WERI-Rb-1 (cell line): Measurements from ENCODE around the gene ANKRD42.
"Not testable (repeated sequence)": the region's sequence is repeated elsewhere in the genome, so short reads cannot be mapped to it uniquely, and the experiment has no call there.

ENCODE experiments used
- DNase-seq: peaks from one replicate; pipeline ENCODE4 v3.0.0-alpha.2; 2020
- H3K27ac ChIP-seq: fragments of 250-450 bp; sonication (Bioruptor Pico); 2 replicates; pipeline ENCODE4 v1.5.1; 2020; ENCODE audit warnings: mild to moderate bottlenecking, moderate library complexity
- H3K27me3 ChIP-seq: fragments of 250-450 bp; sonication (Bioruptor Pico); 2 replicates; pipeline ENCODE4 v1.5.1; 2021; ENCODE audit warnings: mild to moderate bottlenecking, low read depth, moderate library complexity; ENCODE audit not compliant: insufficient read depth, severe bottlenecking
- H3K36me3 ChIP-seq: fragments of 250-450 bp; sonication (Bioruptor Pico); 2 replicates; pipeline ENCODE4 v1.5.1; 2020; ENCODE audit warnings: mild to moderate bottlenecking, moderate library complexity
- H3K4me3 ChIP-seq: 2 replicates; pipeline ENCODE4 v1.5.1; 2011; ENCODE audit warnings: low read depth, mild to moderate bottlenecking, control low read depth, low read length
- H3K9me3 ChIP-seq: fragments of 250-450 bp; sonication (Bioruptor Pico); 2 replicates; pipeline ENCODE4 v1.5.1; 2021; ENCODE audit warnings: mild to moderate bottlenecking, moderate library complexity; ENCODE audit not compliant: severe bottlenecking
- TF ChIP-seq, protein P1 (sequence below): IDR thresholded peaks from 2 replicates; pipeline ENCODE4 v1.5.1; 2011; ENCODE audit warnings: low read depth, mild to moderate bottlenecking, control low read depth, inconsistent platforms, low read length

Gene ANKRD42

DNA sequence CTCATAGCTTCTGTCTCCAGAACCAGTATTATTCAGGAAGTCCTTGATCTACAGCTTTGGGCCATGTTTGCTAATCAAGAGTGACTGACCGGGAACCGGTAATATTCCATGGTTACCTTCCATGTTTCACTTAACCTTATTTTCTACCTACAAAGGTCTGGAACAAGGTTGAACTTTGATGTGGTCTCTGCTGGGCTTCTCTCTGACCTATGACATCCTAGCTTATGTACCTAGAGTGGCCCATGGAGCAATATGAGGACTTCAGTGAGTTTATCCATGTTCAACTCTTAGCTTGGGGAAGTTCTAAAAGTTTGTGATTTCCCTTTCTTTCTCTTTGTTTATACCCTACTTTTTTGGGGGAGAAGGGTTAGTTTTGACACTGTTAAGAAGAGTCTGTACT is 59.4 kb downstream of the ANKRD42 start:
- DNase-seq: no peak
- no peak overlapping the region for H3K4me3 ChIP-seq
- TF ChIP-seq, protein P1, sequence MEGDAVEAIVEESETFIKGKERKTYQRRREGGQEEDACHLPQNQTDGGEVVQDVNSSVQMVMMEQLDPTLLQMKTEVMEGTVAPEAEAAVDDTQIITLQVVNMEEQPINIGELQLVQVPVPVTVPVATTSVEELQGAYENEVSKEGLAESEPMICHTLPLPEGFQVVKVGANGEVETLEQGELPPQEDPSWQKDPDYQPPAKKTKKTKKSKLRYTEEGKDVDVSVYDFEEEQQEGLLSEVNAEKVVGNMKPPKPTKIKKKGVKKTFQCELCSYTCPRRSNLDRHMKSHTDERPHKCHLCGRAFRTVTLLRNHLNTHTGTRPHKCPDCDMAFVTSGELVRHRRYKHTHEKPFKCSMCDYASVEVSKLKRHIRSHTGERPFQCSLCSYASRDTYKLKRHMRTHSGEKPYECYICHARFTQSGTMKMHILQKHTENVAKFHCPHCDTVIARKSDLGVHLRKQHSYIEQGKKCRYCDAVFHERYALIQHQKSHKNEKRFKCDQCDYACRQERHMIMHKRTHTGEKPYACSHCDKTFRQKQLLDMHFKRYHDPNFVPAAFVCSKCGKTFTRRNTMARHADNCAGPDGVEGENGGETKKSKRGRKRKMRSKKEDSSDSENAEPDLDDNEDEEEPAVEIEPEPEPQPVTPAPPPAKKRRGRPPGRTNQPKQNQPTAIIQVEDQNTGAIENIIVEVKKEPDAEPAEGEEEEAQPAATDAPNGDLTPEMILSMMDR: no peak
- 0 out of 2 replicates have a peak, but pooled peaks cover 3% of the 10 kb centered on the region for H3K36me3 ChIP-seq
- no peaks in the 10 kb centered on the region for H3K27me3 ChIP-seq
- no peak overlapping the region for H3K27ac ChIP-seq
- no peaks in the 10 kb centered on the region for H3K9me3 ChIP-seq

DNA sequence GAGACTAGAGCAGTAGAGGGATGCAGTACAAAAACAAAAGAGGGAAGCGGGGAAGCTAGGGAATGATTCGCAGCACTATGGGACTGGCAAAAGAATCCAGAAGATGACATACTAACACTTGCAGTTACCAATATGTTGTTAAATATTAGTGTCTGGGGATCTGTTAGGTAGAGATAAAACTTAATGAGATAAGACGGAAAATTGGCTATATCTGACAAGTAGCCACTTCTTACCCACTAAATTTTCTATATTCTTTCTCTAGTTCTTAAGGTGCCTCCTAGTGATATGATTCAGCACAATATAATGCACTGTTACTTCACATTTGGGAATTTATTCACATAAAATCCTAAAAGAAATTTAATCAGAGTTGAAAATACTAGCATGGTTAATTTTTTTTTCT is 61.9 kb downstream of the ANKRD42 start:
- 0 out of 2 replicates have a peak, but pooled peaks cover 4% of the 10 kb centered on the region for H3K36me3 ChIP-seq
- H3K9me3 ChIP-seq: no peaks in the 10 kb centered on the region
- H3K27me3 ChIP-seq: no peaks in the 10 kb centered on the region
- H3K4me3 ChIP-seq: no peak overlapping the region
- TF ChIP-seq, protein P1: no peak
- no peak for DNase-seq
- no peak overlapping the region for H3K27ac ChIP-seq

GRCh38 chr11:83256602-83257340 is 63.3 kb downstream of the ANKRD42 start:
- peaks cover 4% of the 10 kb centered on the region; the same call in 1 of the 2 replicates for H3K36me3 ChIP-seq
- no peaks in the 10 kb centered on the region for H3K9me3 ChIP-seq
- H3K27me3 ChIP-seq: no peaks in the 10 kb centered on the region
- no peak for DNase-seq
- H3K4me3 ChIP-seq: no peak overlapping the region
- H3K27ac ChIP-seq: no peak overlapping the region
- TF ChIP-seq, protein P1: no peak

DNA sequence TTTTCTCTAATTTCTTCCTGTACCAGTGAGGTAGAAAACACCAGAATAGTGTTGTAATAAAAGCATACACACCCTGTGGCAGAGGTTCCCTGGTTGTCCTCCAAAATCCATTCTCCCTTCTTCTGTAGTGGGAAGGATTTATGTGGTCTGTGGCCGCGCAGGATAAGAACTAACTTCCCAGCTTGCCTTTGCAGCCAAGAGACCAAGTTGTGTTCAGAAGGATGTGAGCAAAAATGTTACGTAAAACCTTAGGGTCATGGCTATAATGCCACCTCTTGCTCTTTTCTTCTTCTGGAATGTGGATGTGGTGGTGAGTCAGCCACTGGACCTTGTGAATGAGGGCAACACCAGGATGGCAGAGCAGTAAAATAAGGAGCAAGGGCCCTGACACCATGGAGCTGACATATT is 64.3 kb downstream of the ANKRD42 start:
- no peak overlapping the region for H3K27ac ChIP-seq
- no peaks in the 10 kb centered on the region for H3K27me3 ChIP-seq
- peaks cover 4% of the 10 kb centered on the region; the same call in 1 of the 2 replicates for H3K36me3 ChIP-seq
- no peak for DNase-seq
- H3K4me3 ChIP-seq: no peak overlapping the region
- no peaks in the 10 kb centered on the region for H3K9me3 ChIP-seq
- TF ChIP-seq, protein P1: no peak

DNA sequence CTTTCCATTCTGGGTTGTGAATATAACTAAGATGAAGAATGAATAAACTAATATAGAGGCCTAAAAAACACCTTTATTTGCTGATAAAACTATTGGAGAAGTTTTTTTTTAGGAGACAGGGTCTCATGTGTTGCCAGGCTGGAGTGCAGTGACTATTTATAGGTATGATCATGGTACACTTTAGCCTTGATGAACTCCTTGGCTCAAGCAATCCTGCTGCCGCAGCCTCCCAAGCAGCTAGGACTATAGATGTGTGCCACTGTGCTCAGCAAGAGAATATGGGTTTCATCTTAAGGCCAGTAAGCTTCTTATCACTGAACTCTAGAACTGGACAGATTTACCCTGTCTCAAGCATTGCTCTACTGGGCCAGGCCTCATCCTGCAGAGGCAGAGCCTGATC is 66.0 kb downstream of the ANKRD42 start:
- no peaks in the 10 kb centered on the region for H3K9me3 ChIP-seq
- peak; percentile 45 for DNase-seq
- no peak overlapping the region for H3K4me3 ChIP-seq
- TF ChIP-seq, protein P1: no peak
- H3K27ac ChIP-seq: no peak overlapping the region
- H3K27me3 ChIP-seq: no peaks in the 10 kb centered on the region
- peaks cover 21% of the 10 kb centered on the region for H3K36me3 ChIP-seq

GRCh38 chr11:83265331-83265730 is 71.8 kb downstream of the ANKRD42 start:
- Histone ChIP-seq H3K9me3 (no peaks in the 10 kb centered on the region), H3K36me3 (peaks cover 32% of the 10 kb centered on the region), H3K27ac (no peak overlapping the region), H3K4me3 (no peak overlapping the region), H3K27me3 (no peaks in the 10 kb centered on the region)
- TF ChIP-seq, protein P1: no peak
- no peak for DNase-seq

- H3K9me3 ChIP-seq, H3K4me3 ChIP-seq, DNase-seq, H3K27me3 ChIP-seq, H3K27ac ChIP-seq: not testable (repeated sequence)
- H3K36me3 ChIP-seq: peaks cover 31% of the 10 kb centered on the region
Observed at GRCh38 chr11:83269080-83269479, 75.6 kb downstream of the ANKRD42 start.

- peaks cover 11% of the 10 kb centered on the region for H3K36me3 ChIP-seq
- H3K27ac ChIP-seq, H3K4me3 ChIP-seq, H3K9me3 ChIP-seq, H3K27me3 ChIP-seq, DNase-seq: not testable (repeated sequence)
Observed at GRCh38 chr11:83271734-83272133, 78.2 kb downstream of the ANKRD42 start.
